Hepatic stellate cell (primary cell): ENCODE measurements around the gene PRKCA.

Source experiments
- DNase-seq: peaks from one replicate; pipeline ENCODE4 v3.0.0; 2011; ENCODE audit warnings: low spot score

PRKCA gene

GRCh38 chr17:66625311-66625767, 322.9 kb downstream of the PRKCA start:
- peak; percentile 32 for DNase-seq

- no peak for DNase-seq
These were observed 325.6 kb downstream of the PRKCA start for GRCh38 chr17:66627985-66628384.

- no peak for DNase-seq
These were observed 327.3 kb downstream of the PRKCA start for GRCh38 chr17:66629762-66630161.

GRCh38 chr17:66630379-66630778, 328.0 kb downstream of the PRKCA start:
- DNase-seq: no peak

GRCh38 chr17:66630828-66631472, 328.5 kb downstream of the PRKCA start:
- DNase-seq: no peak

- DNase-seq: no peak
These were observed 330.3 kb downstream of the PRKCA start for GRCh38 chr17:66632731-66633130.

- no peak for DNase-seq
These were observed 331.0 kb downstream of the PRKCA start for GRCh38 chr17:66633317-66633965.

- no peak for DNase-seq
These were observed 331.8 kb downstream of the PRKCA start for GRCh38 chr17:66634193-66634592.

- DNase-seq: no peak
These were observed 333.1 kb downstream of the PRKCA start for GRCh38 chr17:66635386-66636045.

GRCh38 chr17:66636111-66636510, 333.7 kb downstream of the PRKCA start:
- no peak for DNase-seq

GRCh38 chr17:66637491-66637890, 335.1 kb downstream of the PRKCA start:
- no peak for DNase-seq

GRCh38 chr17:66638707-66639479, 336.5 kb downstream of the PRKCA start:
- no peak for DNase-seq

- DNase-seq: peak; percentile 45
These were observed 341.6 kb downstream of the PRKCA start for GRCh38 chr17:66643815-66644710.

- no peak for DNase-seq
These were observed 342.8 kb downstream of the PRKCA start for GRCh38 chr17:66645259-66645658.

GRCh38 chr17:66647391-66647983, 345.1 kb downstream of the PRKCA start:
- no peak for DNase-seq

- DNase-seq: no peak
These were observed 347.6 kb downstream of the PRKCA start for GRCh38 chr17:66649818-66650543.

GRCh38 chr17:66650544-66650877, 348.1 kb downstream of the PRKCA start:
- DNase-seq: no peak

- DNase-seq: no peak
These were observed 350.6 kb downstream of the PRKCA start for GRCh38 chr17:66652840-66653507.

GRCh38 chr17:66654106-66654740, 351.8 kb downstream of the PRKCA start:
- no peak for DNase-seq
